ENCODE measurements around the gene BCOR. TPM values are rescaled to one million over a fixed set of nuclear protein-coding genes. Genes with fewer than 3 reads are reported as not detected.

Gene BCOR
- total RNA-seq, 1 experiment from 2014 or later = 48.3 TPM

DNA sequence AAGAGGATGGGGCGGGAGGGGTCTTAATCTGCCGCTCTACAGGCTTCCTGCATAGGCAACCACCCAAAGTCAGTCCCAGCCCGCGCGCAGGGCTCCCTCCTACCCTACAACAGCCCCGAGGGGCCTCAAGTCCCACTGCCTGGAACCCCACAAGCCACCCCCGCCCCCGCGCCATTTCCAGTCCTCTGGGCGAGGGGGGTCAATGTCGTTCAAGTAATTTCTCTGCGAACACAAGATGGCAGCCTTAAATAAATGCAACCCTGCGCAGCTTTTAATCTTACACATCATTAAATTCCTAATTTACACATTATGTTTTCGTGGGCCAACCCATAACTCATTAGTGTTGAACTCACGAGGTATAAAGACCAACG, 92.9 kb downstream of the BCOR start:
- no peak for DNase-seq (ENCODE audit: low read depth, low spot score)
- ChIA-PET POLR2A (no interaction called here), CTCF (no interaction called here)
- Histone ChIP-seq H3K4me3 (ENCODE audit: low read depth in 2 of 2, low read length in 2 of 2) (no peak overlapping the region), H3K4me1 (ENCODE audit: control insufficient read depth, insufficient read depth, low read length) (no peaks in the 10 kb centered on the region), H3K9me3 (ENCODE audit: control insufficient read depth, insufficient read depth, low read depth, low read length) (no peaks in the 10 kb centered on the region), H3K27ac (ENCODE audit: low read length) (no peak overlapping the region), H3K27me3 (ENCODE audit: control insufficient read depth, insufficient read depth, low read length) (no peaks in the 10 kb centered on the region), H3K36me3 (ENCODE audit: control insufficient read depth, insufficient read depth, low read length) (no peaks in the 10 kb centered on the region)
- intact Hi-C loops (cut with micrococcal nuclease; ENCODE audit: unreplicated experiment) (no loop called here), in situ Hi-C loops (cut with HindIII; ENCODE audit: low pct_unique_long_range_greater_than_20kb, low sequenced_read_pairs) (no loop called here)
- no peak for ATAC-seq
- TF ChIP-seq TCF7L2 (IDR thresholded peaks at IDR 0.05; ENCODE audit: low read depth, low read length) (no peak), SIN3A (IDR thresholded peaks at IDR 0.05; ENCODE audit: borderline replicate concordance, insufficient read depth, low read depth, low read length) (no peak), POLR2AphosphoS5 (IDR thresholded peaks at IDR 0.05; ENCODE audit: low read depth, low read length) (no peak)
- TF ChIP-seq, protein P1, sequence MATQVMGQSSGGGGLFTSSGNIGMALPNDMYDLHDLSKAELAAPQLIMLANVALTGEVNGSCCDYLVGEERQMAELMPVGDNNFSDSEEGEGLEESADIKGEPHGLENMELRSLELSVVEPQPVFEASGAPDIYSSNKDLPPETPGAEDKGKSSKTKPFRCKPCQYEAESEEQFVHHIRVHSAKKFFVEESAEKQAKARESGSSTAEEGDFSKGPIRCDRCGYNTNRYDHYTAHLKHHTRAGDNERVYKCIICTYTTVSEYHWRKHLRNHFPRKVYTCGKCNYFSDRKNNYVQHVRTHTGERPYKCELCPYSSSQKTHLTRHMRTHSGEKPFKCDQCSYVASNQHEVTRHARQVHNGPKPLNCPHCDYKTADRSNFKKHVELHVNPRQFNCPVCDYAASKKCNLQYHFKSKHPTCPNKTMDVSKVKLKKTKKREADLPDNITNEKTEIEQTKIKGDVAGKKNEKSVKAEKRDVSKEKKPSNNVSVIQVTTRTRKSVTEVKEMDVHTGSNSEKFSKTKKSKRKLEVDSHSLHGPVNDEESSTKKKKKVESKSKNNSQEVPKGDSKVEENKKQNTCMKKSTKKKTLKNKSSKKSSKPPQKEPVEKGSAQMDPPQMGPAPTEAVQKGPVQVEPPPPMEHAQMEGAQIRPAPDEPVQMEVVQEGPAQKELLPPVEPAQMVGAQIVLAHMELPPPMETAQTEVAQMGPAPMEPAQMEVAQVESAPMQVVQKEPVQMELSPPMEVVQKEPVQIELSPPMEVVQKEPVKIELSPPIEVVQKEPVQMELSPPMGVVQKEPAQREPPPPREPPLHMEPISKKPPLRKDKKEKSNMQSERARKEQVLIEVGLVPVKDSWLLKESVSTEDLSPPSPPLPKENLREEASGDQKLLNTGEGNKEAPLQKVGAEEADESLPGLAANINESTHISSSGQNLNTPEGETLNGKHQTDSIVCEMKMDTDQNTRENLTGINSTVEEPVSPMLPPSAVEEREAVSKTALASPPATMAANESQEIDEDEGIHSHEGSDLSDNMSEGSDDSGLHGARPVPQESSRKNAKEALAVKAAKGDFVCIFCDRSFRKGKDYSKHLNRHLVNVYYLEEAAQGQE (IDR thresholded peaks at IDR 0.05; ENCODE audit: insufficient read depth in 1 of 2, low read depth in 2 of 2, low read length in 1 of 2) = no peak
- TF ChIP-seq, protein P2, sequence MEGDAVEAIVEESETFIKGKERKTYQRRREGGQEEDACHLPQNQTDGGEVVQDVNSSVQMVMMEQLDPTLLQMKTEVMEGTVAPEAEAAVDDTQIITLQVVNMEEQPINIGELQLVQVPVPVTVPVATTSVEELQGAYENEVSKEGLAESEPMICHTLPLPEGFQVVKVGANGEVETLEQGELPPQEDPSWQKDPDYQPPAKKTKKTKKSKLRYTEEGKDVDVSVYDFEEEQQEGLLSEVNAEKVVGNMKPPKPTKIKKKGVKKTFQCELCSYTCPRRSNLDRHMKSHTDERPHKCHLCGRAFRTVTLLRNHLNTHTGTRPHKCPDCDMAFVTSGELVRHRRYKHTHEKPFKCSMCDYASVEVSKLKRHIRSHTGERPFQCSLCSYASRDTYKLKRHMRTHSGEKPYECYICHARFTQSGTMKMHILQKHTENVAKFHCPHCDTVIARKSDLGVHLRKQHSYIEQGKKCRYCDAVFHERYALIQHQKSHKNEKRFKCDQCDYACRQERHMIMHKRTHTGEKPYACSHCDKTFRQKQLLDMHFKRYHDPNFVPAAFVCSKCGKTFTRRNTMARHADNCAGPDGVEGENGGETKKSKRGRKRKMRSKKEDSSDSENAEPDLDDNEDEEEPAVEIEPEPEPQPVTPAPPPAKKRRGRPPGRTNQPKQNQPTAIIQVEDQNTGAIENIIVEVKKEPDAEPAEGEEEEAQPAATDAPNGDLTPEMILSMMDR (IDR thresholded peaks at IDR 0.05) = no peak
- no TSS peak for BruUV-seq (replicated peaks)

DNA sequence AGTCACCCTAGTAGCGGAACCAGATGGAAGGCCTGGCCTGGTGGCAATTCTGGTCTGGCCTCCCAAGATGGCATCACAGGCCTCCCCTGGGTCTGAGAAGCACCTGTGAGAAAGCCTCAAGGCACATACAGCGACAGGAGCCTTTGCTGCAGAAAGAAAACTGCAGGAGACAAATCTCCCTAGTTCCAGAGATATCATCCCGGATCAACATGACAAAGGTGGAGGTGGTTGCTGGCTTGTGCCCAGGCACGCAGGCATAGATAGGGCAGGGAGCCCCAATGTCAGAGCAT, 93.6 kb downstream of the BCOR start:
- CTCF ChIA-PET = no interaction called here
- POLR2A ChIA-PET = no interaction called here
- no peaks in the 10 kb centered on the region for H3K4me1 ChIP-seq (ENCODE audit: control insufficient read depth, insufficient read depth, low read length)
- H3K36me3 ChIP-seq (ENCODE audit: control insufficient read depth, insufficient read depth, low read length) = no peaks in the 10 kb centered on the region
- TF ChIP-seq, protein P2 (IDR thresholded peaks at IDR 0.05) = no peak
- TF ChIP-seq TCF7L2 (IDR thresholded peaks at IDR 0.05; ENCODE audit: low read depth, low read length) (no peak), SIN3A (IDR thresholded peaks at IDR 0.05; ENCODE audit: borderline replicate concordance, insufficient read depth, low read depth, low read length) (no peak), POLR2AphosphoS5 (IDR thresholded peaks at IDR 0.05; ENCODE audit: low read depth, low read length) (no peak)
- TF ChIP-seq, protein P1 (IDR thresholded peaks at IDR 0.05; ENCODE audit: insufficient read depth in 1 of 2, low read depth in 2 of 2, low read length in 1 of 2) = no peak
- no peak overlapping the region for H3K4me3 ChIP-seq (ENCODE audit: low read depth in 2 of 2, low read length in 2 of 2)
- ATAC-seq (no peak), DNase-seq (ENCODE audit: low read depth, low spot score) (no peak)
- H3K27ac ChIP-seq (ENCODE audit: low read length) = no peak overlapping the region
- intact Hi-C loops (cut with micrococcal nuclease; ENCODE audit: unreplicated experiment) (no loop called here), in situ Hi-C loops (cut with HindIII; ENCODE audit: low pct_unique_long_range_greater_than_20kb, low sequenced_read_pairs) (no loop called here)
- H3K9me3 ChIP-seq (ENCODE audit: control insufficient read depth, insufficient read depth, low read depth, low read length) = no peaks in the 10 kb centered on the region
- BruUV-seq (replicated peaks) = no TSS peak
- H3K27me3 ChIP-seq (ENCODE audit: control insufficient read depth, insufficient read depth, low read length) = no peaks in the 10 kb centered on the region
